KG1 (cell line): Measurements from ENCODE around the gene PPCS.

Source experiments
- DNase-seq: peaks from one replicate; lab custom pipeline; 2025; lab: John Stamatoyannopoulos, UW

Gene PPCS

DNA sequence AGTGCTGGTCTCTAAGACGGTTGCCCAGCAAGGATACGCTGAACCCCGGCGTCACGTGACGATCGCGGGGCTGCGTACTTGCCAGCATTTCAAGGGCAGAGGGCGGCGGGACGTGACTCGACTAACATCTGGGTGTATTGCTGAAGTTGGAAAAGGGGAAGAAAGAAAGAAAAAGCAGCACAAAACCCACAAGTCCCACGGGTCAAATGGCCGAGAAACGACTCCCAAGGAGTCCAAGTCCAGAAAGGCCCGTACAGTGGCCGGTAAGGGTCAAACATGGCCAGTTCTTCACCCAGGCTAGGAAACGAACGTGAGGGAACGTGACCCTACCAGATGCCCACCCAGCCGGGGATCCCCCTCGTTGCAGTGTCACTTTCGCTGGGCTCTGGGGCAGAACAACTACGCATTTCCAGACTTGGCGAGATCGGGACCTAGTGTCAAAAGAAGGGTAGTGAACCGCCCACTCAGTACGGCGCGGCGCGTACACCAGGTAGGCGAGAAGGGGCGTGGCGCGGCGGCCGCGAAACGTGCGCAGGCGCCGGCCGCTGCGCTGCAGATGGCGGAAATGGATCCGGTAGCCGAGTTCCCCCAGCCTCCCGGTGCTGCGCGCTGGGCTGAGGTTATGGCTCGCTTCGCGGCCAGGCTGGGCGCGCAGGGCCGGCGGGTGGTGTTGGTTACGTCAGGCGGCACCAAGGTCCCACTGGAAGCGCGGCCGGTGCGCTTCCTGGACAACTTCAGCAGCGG, at the start of gene PPCS, which contains the start of gene ZMYND12:
Gene PPCS (plus strand): TSS at position 534 of the 744 bp plus-strand sequence. CDS start 23 bp downstream, at position 557.
Gene ZMYND12 (minus strand): TSS at position 13 of the 744 bp plus-strand sequence. CDS start 25 bp downstream, outside the sequence.
- DNase-seq = peak; percentile 86

DNA sequence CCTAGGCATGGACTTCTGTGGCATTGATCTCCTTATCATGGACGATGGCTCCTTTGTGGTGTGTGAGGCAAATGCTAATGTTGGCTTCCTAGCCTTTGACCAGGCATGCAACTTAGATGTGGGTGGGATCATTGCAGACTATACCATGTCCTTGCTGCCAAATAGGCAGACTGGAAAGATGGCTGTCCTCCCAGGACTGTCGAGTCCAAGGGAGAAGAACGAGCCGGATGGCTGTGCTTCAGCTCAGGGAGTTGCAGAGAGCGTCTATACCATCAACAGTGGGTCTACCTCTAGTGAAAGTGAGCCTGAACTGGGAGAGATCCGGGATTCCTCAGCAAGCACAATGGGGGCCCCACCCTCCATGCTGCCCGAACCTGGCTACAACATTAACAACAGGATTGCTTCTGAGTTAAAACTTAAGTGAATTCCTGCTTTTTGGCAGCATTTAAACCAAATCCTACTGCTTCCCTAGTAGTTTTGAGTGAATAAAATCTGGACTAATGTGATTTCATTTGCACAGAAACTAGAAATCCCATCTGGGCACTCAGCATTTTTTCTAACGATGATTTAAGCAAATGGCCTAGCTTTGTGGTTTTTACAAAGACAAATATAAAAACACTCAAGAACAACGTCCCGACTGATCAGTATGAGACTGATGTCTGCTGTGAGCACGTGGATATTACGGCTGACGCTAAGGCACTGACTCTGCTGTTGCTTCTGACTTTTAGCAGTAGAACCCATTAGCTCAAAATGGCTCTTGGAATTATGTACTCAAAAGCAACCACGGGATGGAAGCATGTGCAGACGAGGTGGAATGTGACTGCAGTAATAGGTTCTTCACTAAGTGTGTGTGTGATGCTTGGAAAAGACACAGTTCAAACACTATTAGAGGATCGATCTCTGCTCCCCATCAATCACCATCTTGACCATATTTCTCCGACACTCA, 41.5 kb upstream of the PPCS start:
- no peak for DNase-seq

DNA sequence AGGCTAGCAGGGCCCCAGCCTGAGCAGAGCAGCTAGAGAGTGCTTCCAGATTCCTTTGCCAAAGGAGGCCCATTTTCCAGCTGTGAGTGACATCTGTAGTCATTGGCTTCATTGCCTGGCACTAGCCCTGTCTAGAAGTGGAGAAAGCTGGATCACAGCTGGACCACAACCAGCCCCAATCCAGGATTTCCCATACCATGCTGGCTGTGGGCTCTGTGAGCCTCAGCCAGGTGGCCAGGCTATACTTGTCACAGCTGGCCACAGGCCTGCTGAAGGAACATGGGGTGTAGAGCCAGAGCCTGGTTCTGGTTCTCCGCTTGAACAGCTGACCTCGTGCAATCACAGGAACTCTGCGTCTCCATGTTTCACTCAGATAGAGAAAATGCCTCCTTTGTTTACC, 39.2 kb upstream of the PPCS start:
- DNase-seq = no peak

- no peak for DNase-seq
Measured at GRCh38 chr1:42418516-42418915, 37.8 kb upstream of the PPCS start.

DNA sequence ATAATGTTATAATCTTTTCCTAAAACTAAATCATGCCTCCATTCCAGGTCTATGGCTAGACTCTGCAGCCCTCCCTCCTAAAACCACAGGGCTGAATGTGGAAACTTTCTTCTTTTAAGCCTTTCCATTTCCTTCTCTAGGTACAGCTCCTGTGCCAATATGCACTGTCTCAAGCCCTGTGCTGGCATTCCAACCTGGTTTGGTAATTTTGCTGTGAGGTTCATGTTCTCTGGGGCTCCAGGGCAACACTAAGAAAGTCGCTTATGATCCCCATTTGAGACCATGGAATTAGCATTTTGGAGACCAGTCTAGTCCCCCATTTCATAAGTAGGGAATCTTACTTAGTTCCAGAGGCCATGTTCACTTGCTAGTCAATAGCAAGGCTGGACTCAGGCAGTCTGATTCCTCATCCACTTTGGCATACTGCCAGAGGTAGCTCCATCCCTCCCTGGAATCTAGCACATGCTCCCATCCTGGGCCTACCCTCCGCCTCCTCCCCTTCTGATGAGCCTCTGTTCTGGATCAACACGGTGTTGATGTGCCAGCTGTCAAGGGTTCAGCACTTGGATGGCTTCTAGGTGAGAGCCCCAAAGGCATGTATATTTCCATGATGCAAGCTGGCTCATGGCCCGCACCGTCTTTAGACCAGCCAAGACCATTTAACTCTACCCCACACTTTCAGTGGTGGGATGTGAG, 37.1 kb upstream of the PPCS start:
- no peak for DNase-seq

- no peak for DNase-seq
Measured at GRCh38 chr1:42420121-42420520, 36.2 kb upstream of the PPCS start.

- DNase-seq = no peak
Measured at GRCh38 chr1:42420911-42421585, 35.3 kb upstream of the PPCS start.

GRCh38 chr1:42422737-42423136, 33.6 kb upstream of the PPCS start:
- no peak for DNase-seq

DNA sequence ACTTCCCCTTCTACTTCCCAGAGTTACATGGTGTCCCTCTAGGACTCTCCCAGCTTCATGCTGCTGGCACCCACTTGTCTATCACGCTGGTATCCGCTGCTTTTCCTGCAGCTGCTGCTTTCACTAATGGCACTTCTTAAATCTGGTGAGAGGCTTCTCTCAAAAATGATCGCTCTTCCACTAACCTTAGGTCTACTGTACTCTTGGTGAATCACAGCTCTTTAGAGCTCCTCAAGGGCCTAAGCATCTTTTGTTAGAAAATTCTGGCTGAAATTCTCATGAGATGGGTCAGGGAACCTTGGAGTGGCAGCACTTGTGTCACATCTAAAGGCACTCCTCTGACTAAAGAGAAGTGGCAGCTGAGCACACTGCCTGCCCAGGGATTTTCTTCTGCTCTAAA, 32.7 kb upstream of the PPCS start:
- DNase-seq = no peak

GRCh38 chr1:42424201-42424600, 32.1 kb upstream of the PPCS start:
- no peak for DNase-seq

- DNase-seq = no peak
Measured at GRCh38 chr1:42427240-42427639, 29.1 kb upstream of the PPCS start.

- no peak for DNase-seq
Measured at GRCh38 chr1:42429603-42430002, 26.7 kb upstream of the PPCS start.

DNA sequence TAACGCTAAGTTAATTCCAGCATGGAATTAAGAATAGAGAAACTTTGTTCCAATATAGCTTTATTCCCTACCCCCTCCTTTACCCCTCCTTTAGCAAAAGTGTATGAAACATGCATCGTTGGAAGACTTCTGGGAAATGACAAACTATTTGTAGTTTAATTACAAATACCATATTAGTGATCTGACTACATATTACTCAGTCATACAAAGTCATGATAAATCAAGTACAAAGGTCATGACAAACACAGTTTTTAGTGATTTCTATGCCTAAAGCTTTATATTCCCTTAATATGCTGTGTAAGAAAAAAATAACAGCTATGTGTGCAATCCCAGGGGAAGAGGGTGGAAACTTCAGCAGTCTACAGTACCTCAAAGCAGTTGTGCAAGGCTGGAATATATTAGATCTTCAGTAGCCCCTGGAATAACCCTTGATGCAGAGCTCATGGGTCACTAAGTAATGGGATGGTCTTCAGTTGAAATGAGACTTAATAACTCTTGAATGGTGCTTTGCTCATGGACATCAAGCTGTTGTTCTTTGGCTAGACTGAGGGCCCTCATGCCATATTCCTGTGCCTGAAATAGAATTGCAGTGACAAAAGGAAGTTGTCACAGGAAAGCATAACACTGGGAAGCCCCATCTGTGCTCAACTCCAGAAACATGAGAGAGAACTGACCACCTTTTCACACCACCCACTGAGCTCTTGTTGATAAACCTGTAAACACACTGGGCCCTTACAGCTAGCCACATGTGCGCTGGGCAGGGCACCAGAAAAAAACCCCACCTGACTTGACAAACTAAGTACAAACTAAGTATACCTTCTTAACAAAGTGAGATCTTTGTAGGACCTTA, 25.8 kb upstream of the PPCS start:
- no peak for DNase-seq

DNA sequence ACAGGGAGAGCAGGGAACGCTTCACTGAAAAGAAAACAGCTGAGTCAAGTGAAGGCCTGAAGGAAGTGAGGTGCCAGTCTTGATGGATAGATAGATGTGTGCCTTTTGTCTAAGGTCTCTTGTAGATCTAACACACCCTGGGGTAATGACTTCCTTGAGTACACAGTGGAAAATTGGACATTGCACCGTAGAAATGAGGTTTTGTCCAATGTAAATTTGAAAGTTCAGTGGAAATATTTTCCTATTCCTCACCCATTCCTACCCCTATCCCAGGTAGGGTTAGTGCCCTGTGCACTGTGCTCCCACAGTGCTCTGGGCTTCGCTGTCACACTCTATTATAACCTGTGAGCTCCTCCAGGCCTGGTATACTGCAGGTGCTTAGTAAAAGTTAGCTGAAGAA, 24.8 kb upstream of the PPCS start:
- DNase-seq = no peak

DNA sequence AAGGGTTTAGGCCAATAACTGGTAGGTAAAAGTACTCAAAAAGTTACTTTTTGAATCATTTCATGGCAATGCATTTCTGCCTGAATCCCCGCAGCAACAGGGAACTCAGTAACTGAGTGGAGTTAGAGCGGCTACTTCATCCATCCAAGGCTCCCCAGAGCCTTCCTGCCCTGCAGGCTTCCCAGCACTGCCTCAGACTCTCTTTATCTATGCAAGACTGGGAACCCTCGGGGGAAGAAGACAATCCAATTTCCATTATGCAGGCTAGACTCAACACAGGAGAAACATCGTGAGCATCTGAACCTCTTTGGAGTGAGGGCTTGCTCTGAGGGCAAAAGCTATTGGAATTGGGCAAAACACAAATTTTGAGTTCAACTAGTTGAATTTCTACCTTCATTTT, 23.6 kb upstream of the PPCS start:
- no peak for DNase-seq

GRCh38 chr1:42433369-42433768, 23.0 kb upstream of the PPCS start:
- no peak for DNase-seq

- no peak for DNase-seq
Measured at GRCh38 chr1:42434340-42434739, 22.0 kb upstream of the PPCS start.

DNA sequence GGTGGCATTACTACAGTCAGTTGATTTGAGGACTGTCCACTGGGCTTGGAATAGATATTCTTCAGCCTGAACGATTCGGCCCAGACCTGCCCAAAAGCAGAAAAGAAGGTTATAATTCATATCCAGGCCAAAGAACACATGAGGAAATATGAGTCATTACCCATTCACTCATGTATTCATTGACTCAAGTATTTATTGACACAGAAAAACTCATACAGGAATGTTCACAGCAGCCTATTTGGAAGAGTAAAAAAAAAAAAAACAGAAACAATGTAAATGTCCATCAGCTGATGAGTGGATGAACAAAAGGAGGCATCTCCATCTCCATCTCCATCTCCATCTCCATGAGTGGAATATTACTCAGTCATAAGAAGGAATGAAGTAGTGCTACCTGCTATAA, 16.4 kb upstream of the PPCS start:
- no peak for DNase-seq

DNA sequence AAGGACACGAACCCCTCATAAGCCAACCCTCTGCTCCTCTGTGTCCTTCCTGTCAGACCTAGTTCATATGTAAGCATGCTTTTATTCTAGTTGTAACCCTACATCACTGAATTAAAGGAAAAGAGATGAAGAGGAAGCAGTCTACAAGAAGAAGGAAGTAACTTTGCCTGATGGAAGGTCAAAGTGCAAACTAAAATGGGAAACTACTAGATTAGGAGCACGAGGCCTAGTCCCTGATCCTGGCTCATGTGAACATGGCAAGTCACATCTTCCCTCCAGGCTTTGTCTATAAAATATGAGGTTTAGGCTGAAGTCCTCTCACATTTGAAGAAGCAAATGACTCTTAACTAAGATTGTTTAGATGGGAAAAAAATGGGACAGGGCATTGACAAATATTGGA, 13.7 kb upstream of the PPCS start:
- no peak for DNase-seq

- DNase-seq = no peak
Measured at GRCh38 chr1:42449256-42449655, 7.1 kb upstream of the PPCS start.

DNA sequence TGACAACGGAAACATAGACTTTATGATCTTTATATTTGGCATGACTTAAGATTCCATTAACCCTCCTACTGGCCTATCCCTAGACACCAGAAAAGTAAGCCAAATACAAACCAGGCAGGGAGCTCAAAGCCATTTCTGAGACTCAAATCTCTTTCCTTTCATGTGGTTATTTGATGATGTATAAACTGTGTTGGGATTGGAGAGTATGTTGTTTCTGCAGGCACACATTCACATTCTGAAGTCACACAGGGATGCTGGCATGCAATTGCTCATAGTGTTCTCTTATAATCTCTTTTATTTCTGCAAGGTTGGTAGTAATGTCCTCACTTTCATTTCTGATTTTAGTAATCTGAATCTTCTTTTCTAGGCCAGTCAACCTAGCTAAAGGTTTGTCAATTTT, 6.3 kb upstream of the PPCS start:
- DNase-seq = no peak
